Testis (tissue), 2 donors: ENCODE measurements around the gene SLC6A19.

Experiments
- CTCF ChIP-seq, 3 experiments: fragments of 450-650 bp in 2 of 3; fragments of 200-600 bp in 1 of 3; sonication (generic) in 1 of 3; IDR thresholded peaks; one replicate each; pipeline ENCODE4 v1.5.1; 2016 to 2019; ENCODE audit warnings: antibody characterized with exemption in 3 of 3, mild to moderate bottlenecking in 2 of 3, moderate library complexity in 1 of 3
- POLR2A ChIP-seq: fragments of 450-650 bp; IDR thresholded peaks from one replicate; pipeline ENCODE4 v1.6.1; 2017; ENCODE audit warnings: antibody characterized with exemption, mild to moderate bottlenecking, moderate library complexity

- no peak for TF ChIP-seq CTCF (IDR thresholded peaks at IDR 0.05)
- no peak for TF ChIP-seq POLR2A
Observed at GRCh38 chr5:1200495-1201326, 684 bp upstream of the SLC6A19 start.
